ENCODE data around the gene ATF7.

The ATF7 gene

DNA sequence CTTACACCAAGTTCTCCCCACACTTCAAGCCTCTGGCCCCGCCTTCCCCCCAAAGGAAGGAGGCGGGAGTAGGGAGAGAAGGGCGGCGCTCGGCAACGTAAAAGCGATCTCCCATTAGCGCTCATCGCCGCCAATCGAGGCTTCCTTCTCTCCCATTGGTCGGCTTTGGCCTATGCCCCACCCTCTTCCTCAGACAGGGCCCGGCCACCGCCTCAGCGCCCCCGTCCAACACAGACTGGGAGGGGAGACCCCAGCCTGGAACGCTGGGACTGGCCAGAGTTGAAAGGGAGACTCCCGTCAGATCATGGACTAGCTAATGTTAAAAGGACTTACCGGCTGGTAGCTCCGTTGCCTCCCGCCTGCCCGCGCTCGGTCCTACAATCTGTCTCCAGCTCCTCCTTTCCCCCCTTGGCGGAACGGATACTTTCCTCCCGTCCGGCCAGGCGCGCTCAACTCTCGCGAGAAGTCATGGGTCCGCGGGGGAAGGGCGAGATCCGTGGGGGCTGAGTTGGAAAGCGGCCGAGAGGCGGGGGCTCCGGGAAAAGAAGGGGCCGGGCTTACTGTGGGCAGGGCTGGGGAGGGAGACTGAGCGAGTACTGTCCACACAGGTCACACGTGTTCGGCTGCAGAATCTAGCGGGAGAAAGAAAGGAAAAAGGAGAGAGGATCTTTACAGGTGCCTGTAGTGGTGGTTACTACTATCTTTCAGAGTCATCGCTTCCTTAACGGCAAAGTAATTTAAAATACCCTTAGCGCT is at the start of gene ATF7:
ATF7 (minus strand) TSS at position 437 of the 756 bp plus-strand sequence. CDS start 25,382 bp downstream, outside the sequence.
- peaks cover 4% of the 10 kb centered on the region; the same call in 1 of the 2 replicates for H3F3A ChIP-seq (ENCODE audit: control insufficient read depth, insufficient read depth)
- H3K79me2 ChIP-seq (ENCODE audit: control insufficient read depth, low read length) = peaks cover 43% of the 10 kb centered on the region
- H3K36me3 ChIP-seq (ENCODE audit: control insufficient read depth, low read length) = no peaks in the 10 kb centered on the region; the same call in 1 of the 2 replicates
- H3K9me2 ChIP-seq (replicated peaks; ENCODE audit: control insufficient read depth, low read length) = no peaks in the 10 kb centered on the region
- TF ChIP-seq, protein P1, sequence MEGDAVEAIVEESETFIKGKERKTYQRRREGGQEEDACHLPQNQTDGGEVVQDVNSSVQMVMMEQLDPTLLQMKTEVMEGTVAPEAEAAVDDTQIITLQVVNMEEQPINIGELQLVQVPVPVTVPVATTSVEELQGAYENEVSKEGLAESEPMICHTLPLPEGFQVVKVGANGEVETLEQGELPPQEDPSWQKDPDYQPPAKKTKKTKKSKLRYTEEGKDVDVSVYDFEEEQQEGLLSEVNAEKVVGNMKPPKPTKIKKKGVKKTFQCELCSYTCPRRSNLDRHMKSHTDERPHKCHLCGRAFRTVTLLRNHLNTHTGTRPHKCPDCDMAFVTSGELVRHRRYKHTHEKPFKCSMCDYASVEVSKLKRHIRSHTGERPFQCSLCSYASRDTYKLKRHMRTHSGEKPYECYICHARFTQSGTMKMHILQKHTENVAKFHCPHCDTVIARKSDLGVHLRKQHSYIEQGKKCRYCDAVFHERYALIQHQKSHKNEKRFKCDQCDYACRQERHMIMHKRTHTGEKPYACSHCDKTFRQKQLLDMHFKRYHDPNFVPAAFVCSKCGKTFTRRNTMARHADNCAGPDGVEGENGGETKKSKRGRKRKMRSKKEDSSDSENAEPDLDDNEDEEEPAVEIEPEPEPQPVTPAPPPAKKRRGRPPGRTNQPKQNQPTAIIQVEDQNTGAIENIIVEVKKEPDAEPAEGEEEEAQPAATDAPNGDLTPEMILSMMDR (IDR thresholded peaks at IDR 0.05; ENCODE audit: low read depth, low read length, poor library complexity, severe bottlenecking) = no peak
- no peak for TF ChIP-seq EZH2phosphoT487 (IDR thresholded peaks at IDR 0.05; ENCODE audit: borderline replicate concordance, low read length)
- no peaks in the 10 kb centered on the region for H4K20me1 ChIP-seq (ENCODE audit: control insufficient read depth, insufficient read depth, low read depth, low read length)
- H3K27ac ChIP-seq (ENCODE audit: low read depth, low read length) = peak within 1 kb of the TSS; percentile 67
- no peaks in the 10 kb centered on the region for H3K27me3 ChIP-seq (ENCODE audit: control insufficient read depth, low read length)
- H3K4me3 ChIP-seq (ENCODE audit: low read length) = peak within 1 kb of the TSS; percentile 95
- H3K9me3 ChIP-seq (ENCODE audit: control insufficient read depth, insufficient read depth, low read length) = no peaks in the 10 kb centered on the region
- peak within 1 kb of the TSS; percentile 75 for H3K4me2 ChIP-seq (ENCODE audit: low read length)
- H3K4me1 ChIP-seq (ENCODE audit: control insufficient read depth, low read length) = peaks cover 36% of the 10 kb centered on the region

DNA sequence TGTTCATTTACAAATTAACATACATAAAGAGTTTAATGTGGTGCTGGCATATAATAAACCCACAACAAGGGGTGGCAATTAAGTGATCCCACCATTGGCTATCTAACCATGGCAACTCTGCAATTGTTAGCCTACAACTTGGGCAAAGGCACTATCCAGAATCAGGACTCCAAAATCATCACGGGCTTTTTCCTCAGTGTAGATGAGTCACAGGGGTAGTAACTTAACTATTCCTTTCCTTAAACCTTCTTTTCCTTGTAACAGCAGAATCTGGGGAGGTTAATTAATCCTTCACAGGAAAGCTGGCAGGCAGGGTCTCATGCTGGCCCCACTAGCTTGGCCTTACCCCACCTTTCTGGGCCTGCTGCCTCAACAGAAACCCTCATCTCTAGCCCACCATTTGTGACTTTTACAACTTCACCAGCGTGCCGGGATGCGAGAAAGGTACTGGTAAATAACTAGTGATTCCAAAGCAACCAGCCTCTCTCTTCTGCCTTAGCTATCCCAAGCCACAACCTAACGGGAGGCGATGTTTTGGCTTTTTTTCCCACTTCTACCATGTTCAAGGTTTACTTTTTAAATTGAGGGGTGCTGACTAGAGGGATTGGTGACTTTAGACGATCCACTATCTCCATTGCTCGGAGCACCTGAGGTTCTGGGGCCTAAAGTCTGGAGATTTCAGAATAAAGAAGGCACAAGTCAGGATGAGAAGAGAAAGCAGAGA is 49.0 kb upstream of the ATF7 start:
- Histone ChIP-seq H3F3A (ENCODE audit: control insufficient read depth, insufficient read depth) (no peaks in the 10 kb centered on the region), H3K27ac (ENCODE audit: low read depth, low read length) (peak overlapping the region; percentile 54), H4K20me1 (ENCODE audit: control insufficient read depth, insufficient read depth, low read depth, low read length) (no peaks in the 10 kb centered on the region), H3K79me2 (ENCODE audit: control insufficient read depth, low read length) (peaks cover 24% of the 10 kb centered on the region), H3K4me3 (ENCODE audit: low read length) (peak overlapping the region; percentile 87), H3K27me3 (ENCODE audit: control insufficient read depth, low read length) (peaks cover 28% of the 10 kb centered on the region), H3K9me3 (ENCODE audit: control insufficient read depth, insufficient read depth, low read length) (no peaks in the 10 kb centered on the region), H3K9me2 (replicated peaks; ENCODE audit: control insufficient read depth, low read length) (no peaks in the 10 kb centered on the region), H3K4me1 (ENCODE audit: control insufficient read depth, low read length) (peaks cover 27% of the 10 kb centered on the region), H3K4me2 (ENCODE audit: low read length) (peak overlapping the region; percentile 88), H3K36me3 (ENCODE audit: control insufficient read depth, low read length) (peaks cover 49% of the 10 kb centered on the region)
- TF ChIP-seq EZH2phosphoT487 (IDR thresholded peaks at IDR 0.05; ENCODE audit: borderline replicate concordance, low read length) = no peak
- TF ChIP-seq, protein P1 (IDR thresholded peaks at IDR 0.05; ENCODE audit: low read depth, low read length, poor library complexity, severe bottlenecking) = no peak

DNA sequence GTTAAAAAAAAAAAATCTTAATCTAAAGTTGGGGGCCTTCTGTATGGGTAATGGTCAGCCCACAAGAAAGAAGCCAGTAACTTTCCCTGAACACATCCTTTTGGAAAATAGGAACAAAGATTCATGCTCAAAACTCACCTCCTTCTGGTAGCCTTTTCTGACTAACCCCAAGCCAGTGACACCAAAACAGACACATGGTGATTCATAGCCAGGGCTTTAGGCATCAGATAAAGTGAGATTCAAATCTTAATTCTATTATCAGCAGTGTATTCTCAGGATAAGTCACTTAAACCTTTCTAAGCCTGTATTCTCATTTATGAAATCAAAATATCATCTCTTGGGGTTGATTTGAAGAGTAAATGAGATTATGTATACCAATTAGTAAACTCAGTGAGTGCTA is 44.8 kb upstream of the ATF7 start:
- H3K4me1 ChIP-seq (ENCODE audit: control insufficient read depth, low read length) = peaks cover 12% of the 10 kb centered on the region
- TF ChIP-seq, protein P1 (IDR thresholded peaks at IDR 0.05; ENCODE audit: low read depth, low read length, poor library complexity, severe bottlenecking) = no peak
- TF ChIP-seq EZH2phosphoT487 (IDR thresholded peaks at IDR 0.05; ENCODE audit: borderline replicate concordance, low read length) = no peak
- no peaks in the 10 kb centered on the region for H3F3A ChIP-seq (ENCODE audit: control insufficient read depth, insufficient read depth)
- H3K9me3 ChIP-seq (ENCODE audit: control insufficient read depth, insufficient read depth, low read length) = no peaks in the 10 kb centered on the region
- no peaks in the 10 kb centered on the region for H4K20me1 ChIP-seq (ENCODE audit: control insufficient read depth, insufficient read depth, low read depth, low read length)
- H3K9me2 ChIP-seq (replicated peaks; ENCODE audit: control insufficient read depth, low read length) = no peaks in the 10 kb centered on the region
- H3K27me3 ChIP-seq (ENCODE audit: control insufficient read depth, low read length) = no peaks in the 10 kb centered on the region
- no peak overlapping the region for H3K4me2 ChIP-seq (ENCODE audit: low read length)
- H3K36me3 ChIP-seq (ENCODE audit: control insufficient read depth, low read length) = peaks cover 77% of the 10 kb centered on the region
- peaks cover 24% of the 10 kb centered on the region for H3K79me2 ChIP-seq (ENCODE audit: control insufficient read depth, low read length)
- no peak overlapping the region for H3K27ac ChIP-seq (ENCODE audit: low read depth, low read length)
- no peak overlapping the region for H3K4me3 ChIP-seq (ENCODE audit: low read length)

All from DOHH2 (cell line).